Lung (tissue), 12 donors: ENCODE data around the gene C17orf113. TPM values are rescaled to one million over a fixed set of nuclear protein-coding genes. Genes with fewer than 3 reads are reported as not detected.

Experiments
- ATAC-seq: fragments of 200-7000 bp; cut with Tn5 transposase; one replicate; pipeline ENCODE4 v1.9.1; 2020; ENCODE audit warnings: moderate number of reproducible peaks; ENCODE audit not compliant: insufficient read depth, low FRiP score
- DNase-seq, 3 donors: peaks; one replicate each; pipeline ENCODE4 v3.0.0-alpha.2; 2013 to 2017
- H3K27ac ChIP-seq, 2 donors: one replicate each; pipeline ENCODE4 v1.5.1; 2013; ENCODE audit warnings: mild to moderate bottlenecking in 2 of 2, moderate library complexity in 2 of 2, control low read depth in 1 of 2, inconsistent platforms in 1 of 2, low read depth in 1 of 2, low read length in 1 of 2
- H3K27me3 ChIP-seq, 3 donors: one replicate each; pipeline ENCODE4 v1.5.1; 2013; ENCODE audit warnings: low read length in 2 of 3; ENCODE audit not compliant: control insufficient read depth in 3 of 3, insufficient read depth in 3 of 3
- H3K36me3 ChIP-seq, 4 donors: one replicate each; pipeline ENCODE4 v1.5.1; 2013; ENCODE audit warnings: low read length in 4 of 4, mild to moderate bottlenecking in 1 of 4, moderate library complexity in 1 of 4; ENCODE audit not compliant: control insufficient read depth in 4 of 4, insufficient read depth in 4 of 4
- H3K4me1 ChIP-seq, 5 donors: one replicate each; pipeline ENCODE4 v1.5.1; 2013; ENCODE audit warnings: low read length in 5 of 5, mild to moderate bottlenecking in 2 of 5, moderate library complexity in 1 of 5; ENCODE audit not compliant: control insufficient read depth in 5 of 5, insufficient read depth in 5 of 5
- H3K4me3 ChIP-seq: one replicate; pipeline ENCODE4 v1.5.1; 2013; ENCODE audit warnings: mild to moderate bottlenecking, control low read depth, moderate library complexity
- H3K9ac ChIP-seq, 2 donors: one replicate each; pipeline ENCODE4 v1.5.1; 2013; ENCODE audit warnings: low read length in 2 of 2, control low read depth in 1 of 2; ENCODE audit not compliant: insufficient read depth in 1 of 2
- H3K9me3 ChIP-seq, 4 donors: one replicate each; pipeline ENCODE4 v1.5.1; 2013; ENCODE audit warnings: low read length in 3 of 4, mild to moderate bottlenecking in 1 of 4, moderate library complexity in 1 of 4; ENCODE audit not compliant: control insufficient read depth in 4 of 4, insufficient read depth in 3 of 4
- WGBS, 2 donors: extraction: QIAGEN DNeasy Blood & Tissue Kit; methylation state at CpG; one replicate each; pipeline ENCODE4 v1.1.7; 2013; 5-methylcytosine and 5-hydroxymethylcytosine counted together
- polyA plus RNA-seq, 2 donors: library from polyadenylated mRNA; stranded (reverse); fragments of 200-250 nt; gene quantifications; one replicate each; pipeline ENCODE4 v1.2.1, GENCODE V29; 2013
- total RNA-seq, 2 donors: library from RNA; depleted of rRNA in 1 of 2; stranded (reverse); fragments of >200 nt in 1 of 2; gene quantifications; one replicate each; pipeline ENCODE4 v1.2.1, GENCODE V29; 2014 to 2021
- TF ChIP-seq, protein P1 (sequence below): IDR thresholded peaks from 2 replicates; pipeline ENCODE4 v1.5.1; 2012; ENCODE audit warnings: mild to moderate bottlenecking; ENCODE audit errors: control extremely low read depth, extremely low read depth
- donor health status: control.
- donor health status: control.
- donor health status: Bipolar disorder and iron deficiency.
- donor health status: healthy.
- donor health status: DM: yes; HTN: yes; CAD: no.

Gene C17orf113
- total and polyA plus RNA-seq, 4 donors, result 0.38 to 3.6 (median 1.2) TPM

DNA sequence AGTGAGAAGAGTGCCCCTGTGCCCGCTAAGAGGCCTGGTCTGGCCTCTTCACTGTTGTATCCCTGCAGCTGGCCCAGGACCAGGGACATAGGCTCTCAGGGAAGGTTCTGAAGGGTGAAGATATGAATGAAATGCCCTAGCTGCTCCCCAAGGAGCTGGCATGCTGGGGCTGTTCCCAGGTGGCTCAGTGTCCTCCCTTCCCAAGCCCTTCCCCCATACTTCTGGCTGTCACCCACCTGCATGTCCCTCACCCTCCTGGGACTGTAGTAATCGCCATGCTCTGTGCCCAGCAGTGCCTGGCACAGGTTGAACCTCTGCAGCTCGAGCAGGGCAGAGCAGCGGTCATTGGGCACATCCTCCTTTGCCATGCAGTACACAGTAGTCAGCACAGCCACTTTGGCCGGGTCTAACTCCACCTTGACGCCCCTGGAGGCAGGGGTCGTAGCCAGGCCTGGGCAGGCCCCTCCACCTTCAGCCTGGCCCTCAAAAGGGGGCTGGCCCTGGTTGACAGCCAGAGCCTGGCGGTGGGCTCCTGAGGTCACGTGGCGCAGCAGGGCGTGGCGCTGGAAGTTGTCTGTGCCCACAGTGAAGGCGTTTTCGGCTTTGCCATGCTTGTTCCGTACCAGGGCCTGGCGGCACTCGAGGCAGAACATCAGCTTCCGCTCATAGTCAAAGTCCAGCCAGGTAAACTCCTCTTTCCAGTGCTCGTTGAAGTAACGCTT is 7.6 kb downstream of the C17orf113 start:
- Histone ChIP-seq H3K9ac (no peak overlapping the region), H3K27me3 (no peaks in the 10 kb centered on the region), H3K9me3 (no peaks in the 10 kb centered on the region), H3K4me1 (peaks cover 0 to 4% (median 0%) of the 10 kb centered on the region in 5 donors), H3K27ac (no peak overlapping the region), H3K36me3 (peaks cover 0 to 3% (median 0%) of the 10 kb centered on the region in 4 donors), H3K4me3 (no peak overlapping the region)
- TF ChIP-seq, protein P1, sequence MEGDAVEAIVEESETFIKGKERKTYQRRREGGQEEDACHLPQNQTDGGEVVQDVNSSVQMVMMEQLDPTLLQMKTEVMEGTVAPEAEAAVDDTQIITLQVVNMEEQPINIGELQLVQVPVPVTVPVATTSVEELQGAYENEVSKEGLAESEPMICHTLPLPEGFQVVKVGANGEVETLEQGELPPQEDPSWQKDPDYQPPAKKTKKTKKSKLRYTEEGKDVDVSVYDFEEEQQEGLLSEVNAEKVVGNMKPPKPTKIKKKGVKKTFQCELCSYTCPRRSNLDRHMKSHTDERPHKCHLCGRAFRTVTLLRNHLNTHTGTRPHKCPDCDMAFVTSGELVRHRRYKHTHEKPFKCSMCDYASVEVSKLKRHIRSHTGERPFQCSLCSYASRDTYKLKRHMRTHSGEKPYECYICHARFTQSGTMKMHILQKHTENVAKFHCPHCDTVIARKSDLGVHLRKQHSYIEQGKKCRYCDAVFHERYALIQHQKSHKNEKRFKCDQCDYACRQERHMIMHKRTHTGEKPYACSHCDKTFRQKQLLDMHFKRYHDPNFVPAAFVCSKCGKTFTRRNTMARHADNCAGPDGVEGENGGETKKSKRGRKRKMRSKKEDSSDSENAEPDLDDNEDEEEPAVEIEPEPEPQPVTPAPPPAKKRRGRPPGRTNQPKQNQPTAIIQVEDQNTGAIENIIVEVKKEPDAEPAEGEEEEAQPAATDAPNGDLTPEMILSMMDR, result no peak
- no peak for DNase-seq
- WGBS, 2 donors, result 93% methylated on average over 20 of the region's 20 CpGs
- no peak for ATAC-seq

DNA sequence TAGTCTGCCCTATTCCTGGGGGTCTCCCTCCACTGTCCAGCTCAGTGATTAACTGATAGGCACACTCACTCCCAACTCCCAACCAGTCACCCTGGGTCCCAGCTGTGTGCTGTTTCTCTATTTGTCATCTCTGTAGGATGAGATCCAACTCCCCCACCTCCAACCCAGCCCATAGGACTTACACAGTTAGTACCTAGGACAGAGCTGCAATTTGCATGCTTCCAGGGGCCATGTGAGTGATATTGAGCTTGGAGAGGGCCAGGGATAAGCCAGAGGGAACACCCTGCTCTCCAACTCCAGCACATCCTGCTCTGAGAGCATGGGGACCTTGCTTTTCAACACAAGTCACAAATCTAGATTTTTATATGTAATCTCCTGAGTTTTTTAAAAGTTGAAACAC is 8.8 kb downstream of the C17orf113 start:
- no peak for ATAC-seq
- TF ChIP-seq, protein P1, result no peak

DNA sequence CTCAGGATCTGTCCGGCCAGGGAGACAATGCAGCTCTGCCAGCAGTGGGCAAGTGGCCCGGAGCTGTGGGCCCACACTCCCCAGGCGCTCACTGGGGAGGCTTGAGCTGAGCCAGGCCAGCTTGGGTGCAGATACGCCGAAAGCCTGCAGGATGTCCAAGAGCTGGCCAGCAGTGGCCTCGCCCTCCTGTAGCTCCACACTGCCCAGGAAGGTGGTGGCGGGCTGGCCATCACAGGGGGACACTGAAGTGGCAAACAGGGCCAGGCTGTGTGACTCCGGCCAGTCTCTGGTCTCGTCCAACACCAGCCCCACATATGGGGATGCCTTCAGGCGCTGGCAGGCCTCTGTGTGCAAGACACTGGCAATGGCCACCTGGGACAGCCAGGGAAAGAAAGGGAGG is 9.6 kb downstream of the C17orf113 start:
- Histone ChIP-seq H3K4me3 (no peak overlapping the region), H3K36me3 (peaks cover 0 to 3% (median 0%) of the 10 kb centered on the region in 4 donors), H3K27ac (no peak overlapping the region), H3K9me3 (no peaks in the 10 kb centered on the region), H3K4me1 (peaks cover 0 to 4% (median 0%) of the 10 kb centered on the region in 5 donors), H3K9ac (no peak overlapping the region), H3K27me3 (no peaks in the 10 kb centered on the region)
- no peak for DNase-seq
- no peak for ATAC-seq
- 98 to 99% methylated on average over 10 of the region's 10 CpGs for WGBS, 2 donors
- TF ChIP-seq, protein P1, result no peak

More for the DNA sequence above, 8.8 kb downstream of the C17orf113 start:
- Histone ChIP-seq H3K36me3 (peaks cover 0 to 3% (median 0%) of the 10 kb centered on the region in 4 donors), H3K9ac (no peak overlapping the region), H3K27me3 (no peaks in the 10 kb centered on the region), H3K4me1 (peaks cover 0 to 4% (median 0%) of the 10 kb centered on the region in 5 donors), H3K9me3 (no peaks in the 10 kb centered on the region), H3K4me3 (no peak overlapping the region), H3K27ac (no peak overlapping the region)
- DNase-seq, result no peak
